Stimulated activated CD4-positive, alpha-beta T cell treated with anti-CD3 and anti-CD28 coated beads, TNF-alpha, amount 100 ng/mL, for 4 hours (primary cell): Measurements from ENCODE around the gene FRMD4B.
"Not testable (repeated sequence)": the region's sequence is repeated elsewhere in the genome, so short reads cannot be mapped to it uniquely, and the experiment has no call there.

ENCODE experiments used
- DNase-seq, 3 experiments: peaks; one replicate each; pipeline ENCODE4 v3.0.0-alpha.2; 2020; ENCODE audit warnings: low read depth in 3 of 3

The FRMD4B gene

DNA sequence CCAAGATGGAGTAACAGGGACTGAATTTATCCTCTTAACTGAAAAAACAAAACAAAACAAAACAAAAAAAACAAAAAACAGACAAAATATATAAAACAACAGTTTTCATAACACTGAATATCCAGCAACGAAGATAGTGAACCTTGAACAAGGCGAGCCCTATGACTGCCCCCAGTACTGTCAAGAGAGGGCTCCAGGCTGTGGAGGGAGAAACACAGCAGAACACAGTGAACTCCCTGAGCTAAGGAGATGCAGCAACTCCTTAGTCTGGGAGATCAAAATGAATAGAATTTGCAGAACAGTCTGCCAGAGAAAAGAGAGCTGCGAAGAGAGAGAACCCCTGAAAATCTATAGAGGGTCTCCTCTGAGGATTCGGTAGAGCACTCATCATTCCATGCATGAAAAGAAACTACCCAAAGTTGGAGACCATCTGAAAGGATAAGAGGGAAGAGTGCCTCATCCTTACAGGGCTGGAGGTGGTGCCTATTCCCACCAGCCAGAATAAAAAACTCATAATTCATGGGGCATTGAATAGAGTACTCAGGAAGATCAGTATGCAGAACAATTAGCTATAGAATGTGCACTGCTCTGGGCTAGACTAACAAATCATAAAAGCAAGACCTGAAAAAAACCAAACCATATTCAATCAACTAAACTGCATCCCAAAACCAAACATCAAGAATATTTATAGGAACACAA lies 101.8 kb downstream of the FRMD4B start:
- DNase-seq = no peak

DNA sequence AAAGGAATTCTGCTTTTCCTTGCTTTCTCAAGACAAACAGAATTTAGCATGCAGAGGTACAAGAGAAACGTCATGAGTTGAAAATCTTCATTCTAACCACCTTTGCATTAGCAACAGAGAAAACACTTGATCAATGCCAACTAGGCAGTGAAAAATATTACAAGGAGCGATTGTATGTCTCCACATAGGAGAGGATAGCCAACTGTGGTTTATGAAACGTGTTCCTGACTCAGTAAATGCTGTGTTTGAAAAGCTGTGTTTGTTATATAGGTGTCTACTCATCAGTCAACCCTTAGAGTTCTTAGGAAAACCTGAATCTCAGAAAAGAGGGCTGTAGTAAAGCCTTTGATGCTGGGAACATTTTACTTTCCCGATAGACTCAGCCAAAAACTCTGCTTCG lies 102.4 kb downstream of the FRMD4B start:
- no peak for DNase-seq

DNA sequence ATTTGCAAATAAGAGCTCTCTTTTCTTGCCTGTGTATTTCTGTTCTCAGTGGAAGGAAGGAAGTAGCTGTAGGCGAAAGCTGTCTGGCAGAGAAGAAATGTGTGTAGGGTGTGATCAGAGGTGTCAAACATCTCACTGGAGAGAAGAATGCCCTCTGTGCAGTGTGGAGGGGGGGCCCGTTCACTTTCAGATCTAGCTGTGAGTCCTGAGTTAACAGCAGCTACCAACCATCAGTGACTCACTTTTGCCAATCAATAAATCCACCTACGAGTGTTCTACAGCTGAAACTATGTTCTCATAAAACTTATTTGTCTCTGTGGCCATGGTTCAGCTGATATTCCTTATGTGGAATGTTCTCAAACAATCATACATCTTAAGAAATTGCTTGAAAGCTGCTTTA lies 103.7 kb downstream of the FRMD4B start:
- DNase-seq = peak; percentile 29 to 40 (median 33)

DNA sequence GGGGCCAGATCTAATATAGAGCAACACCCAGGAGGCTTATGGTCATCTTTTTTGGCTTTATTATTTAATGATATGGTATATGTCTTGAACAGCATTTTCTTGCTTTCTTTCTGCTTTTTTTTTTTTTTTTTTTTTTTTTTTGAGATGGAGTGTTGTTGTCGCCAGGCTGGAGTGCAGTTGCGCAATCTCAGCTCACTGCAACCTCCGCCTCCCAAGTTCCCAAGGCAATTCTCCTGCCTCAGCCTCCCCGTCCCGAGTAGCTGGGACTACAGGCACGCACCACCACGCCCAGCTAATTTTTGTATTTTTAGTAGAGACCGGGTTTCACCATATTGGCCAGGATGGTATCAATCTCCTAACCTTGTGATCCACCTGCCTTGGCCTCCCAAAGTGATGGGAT lies 108.5 kb downstream of the FRMD4B start:
- not testable (repeated sequence) for DNase-seq

DNA sequence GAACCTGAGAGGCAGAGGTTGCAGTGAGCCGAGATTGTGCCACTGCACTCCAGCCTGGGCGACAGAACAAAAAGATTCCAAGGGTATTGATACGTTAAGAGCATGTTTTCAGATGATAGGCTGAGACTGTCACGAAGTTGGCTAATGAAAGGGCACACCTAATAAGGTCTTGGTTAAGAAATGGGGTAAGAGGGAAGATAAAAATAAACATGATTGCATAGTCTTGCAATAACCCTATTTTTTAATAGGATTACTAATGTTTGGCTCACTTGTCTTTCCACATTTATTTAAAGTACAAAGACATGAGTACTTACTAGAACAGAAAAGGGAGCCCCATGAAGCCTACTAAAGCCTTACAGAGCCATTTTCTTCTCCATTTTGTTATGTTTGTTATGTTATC lies 109.0 kb downstream of the FRMD4B start:
- no peak for DNase-seq

DNA sequence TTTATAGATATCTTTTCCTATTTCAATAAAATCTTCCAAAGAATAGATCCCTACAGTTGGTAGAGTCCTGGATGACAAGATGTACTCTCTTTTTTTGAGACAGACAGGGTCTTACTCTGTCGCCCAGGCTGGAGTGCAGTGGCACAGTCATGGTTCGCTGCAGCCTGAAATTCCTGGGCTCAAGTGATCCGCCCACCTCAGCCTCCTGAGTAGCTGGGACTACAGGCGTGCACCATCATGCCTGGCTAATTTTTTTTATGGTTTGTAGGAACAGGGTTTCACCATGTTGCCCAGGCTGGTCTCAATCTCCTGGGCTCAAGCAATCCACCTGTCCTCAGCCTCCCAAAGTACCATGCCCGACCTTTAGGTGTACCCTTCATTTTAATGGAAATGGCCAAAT lies 109.7 kb downstream of the FRMD4B start:
- DNase-seq = not testable (repeated sequence)

DNA sequence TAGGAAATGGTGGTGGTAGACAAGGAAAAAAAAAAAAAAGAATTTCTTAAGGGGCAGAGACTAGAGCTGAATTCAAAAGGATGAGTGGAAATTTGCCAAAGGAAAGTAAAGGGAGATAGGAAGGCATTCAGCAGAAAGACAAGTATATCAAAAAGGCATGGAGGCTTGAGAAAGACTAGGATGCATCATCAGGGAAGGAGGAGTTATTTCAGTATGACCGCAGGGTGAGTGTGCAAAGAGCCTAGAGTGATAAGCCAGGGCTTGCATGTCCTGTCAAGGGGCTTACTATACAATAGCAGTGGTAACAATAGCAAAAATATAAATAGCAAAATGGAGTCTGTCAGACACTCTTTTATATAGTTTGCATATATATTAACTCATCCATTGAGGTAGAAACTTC lies 112.0 kb downstream of the FRMD4B start:
- DNase-seq = no peak

DNA sequence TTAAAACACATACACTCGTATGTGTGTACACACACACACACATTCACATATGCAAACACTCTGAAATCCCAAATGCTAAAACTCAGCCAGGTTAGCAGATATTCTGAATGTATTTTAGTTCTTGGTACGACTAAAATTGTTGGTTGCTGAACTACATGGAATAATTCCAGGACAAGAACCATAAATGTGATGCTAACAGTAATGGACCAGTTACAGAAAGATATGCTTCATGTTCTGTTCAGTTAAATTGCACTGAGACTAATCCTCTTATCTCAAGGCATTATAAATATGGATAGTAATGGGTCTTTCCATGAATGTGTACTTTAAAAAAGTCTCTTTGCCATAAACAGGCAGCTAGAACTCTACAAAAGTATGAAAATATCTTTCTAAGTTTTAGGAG lies 113.3 kb downstream of the FRMD4B start:
- DNase-seq = no peak

DNA sequence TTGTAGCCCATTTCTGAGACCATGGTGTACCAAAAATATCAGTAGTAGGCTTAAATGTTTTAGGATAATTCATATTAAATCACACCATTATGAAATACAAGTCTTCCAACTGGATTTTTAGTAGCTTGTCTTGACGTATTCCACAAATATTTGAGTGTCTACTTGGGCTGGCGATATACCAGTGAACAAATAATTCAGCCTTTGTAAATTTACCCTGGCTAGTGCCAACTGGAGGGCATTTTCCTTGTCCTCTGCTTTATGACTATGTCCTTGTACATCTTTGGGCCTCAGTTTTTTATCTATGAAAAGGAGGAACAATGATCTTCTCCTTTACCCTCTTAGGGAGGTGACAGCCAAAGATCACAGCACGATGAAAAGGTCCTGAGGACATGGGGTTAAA lies 114.8 kb downstream of the FRMD4B start:
- DNase-seq = no peak

DNA sequence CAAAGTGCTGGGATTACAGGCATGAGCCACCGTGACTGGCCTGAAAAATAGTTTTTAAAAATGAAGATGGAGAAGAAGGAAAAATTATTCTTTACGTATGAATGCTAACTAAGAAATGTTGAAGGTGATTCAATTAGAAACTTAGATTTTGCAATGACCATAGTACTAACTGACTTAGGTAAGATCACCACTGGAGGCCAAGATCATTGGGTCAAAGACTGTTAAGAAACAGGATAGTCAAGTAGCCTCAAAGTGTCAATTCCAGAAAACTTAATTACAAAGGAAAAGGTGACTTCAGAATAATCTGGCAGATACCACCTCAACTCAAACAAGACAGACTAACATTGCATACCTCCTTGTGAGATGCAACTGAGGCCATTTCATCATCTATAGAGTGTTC lies 119.3 kb downstream of the FRMD4B start:
- DNase-seq = no peak

DNA sequence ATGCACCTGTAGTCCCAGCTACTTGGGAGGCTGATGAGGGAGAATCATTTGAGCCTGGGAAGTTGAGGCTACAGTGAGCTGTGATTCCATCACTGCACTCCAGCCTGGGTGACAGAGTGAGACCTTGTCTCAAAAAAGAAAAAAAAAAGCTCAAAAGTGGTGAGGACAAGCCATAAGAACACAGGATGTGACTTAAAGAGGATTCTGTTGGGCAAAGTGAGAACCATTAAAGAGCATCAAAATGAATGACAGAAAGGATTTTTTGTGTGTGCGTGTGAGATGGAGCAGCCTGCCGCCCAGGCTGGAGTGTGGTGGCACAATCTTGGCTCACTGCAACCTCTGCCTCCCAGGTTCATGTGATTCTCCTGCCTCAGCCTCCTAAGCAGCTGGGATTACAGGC lies 119.8 kb downstream of the FRMD4B start:
- DNase-seq = not testable (repeated sequence)

DNA sequence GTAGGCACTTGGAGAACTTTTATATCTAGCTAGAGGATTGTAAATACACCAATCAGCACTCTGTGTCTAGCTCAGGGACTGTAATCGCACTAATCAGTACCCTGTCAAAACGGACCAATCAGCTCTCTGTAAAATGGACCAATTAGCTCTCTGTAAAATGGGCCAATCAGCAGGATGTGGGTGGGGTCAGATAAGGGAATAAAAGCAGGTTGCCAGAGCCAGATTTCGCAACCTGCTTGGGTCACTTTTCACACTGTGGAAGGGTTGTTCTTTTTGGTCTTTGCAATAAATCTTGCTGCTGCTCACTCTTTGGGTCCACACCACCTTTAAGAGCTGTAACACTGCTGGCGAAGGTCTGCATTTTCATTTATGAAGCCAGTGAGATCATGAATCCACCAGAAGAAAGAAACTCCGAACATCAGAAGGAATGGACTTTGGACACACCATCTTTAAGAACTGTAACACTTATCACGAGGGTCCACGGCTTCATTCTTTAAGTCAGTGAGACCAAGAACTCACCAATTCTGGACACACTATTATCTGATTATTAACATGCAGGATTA lies 125.0 kb downstream of the FRMD4B start:
- not testable (repeated sequence) for DNase-seq

DNA sequence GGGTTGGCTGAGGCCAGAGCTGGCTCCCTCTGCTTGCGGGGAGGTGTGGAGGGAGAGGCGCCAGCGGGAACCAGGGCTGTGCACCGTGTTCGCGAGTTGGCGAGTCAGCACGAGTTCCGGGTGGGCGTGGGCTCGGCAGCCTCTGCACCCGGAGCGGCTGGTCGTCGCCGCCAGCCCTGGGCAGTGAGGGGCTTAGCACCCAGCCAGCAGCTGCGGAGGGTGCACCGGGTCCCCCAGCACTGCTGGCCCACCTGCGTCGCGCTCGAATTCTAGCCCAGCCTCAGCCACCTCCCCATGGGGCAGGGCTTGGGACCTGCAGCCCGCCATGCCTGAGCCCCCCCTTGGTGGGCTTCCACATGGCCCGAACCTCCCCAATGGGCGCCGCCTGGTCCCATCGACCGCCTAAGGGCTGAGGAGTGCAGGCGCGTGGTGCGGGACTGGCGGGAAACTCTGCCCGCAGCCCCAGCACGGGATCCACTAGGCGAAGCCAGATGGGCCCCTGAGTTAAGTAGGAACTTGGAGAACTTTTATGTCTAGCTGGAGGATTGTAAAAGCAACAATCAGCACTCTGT lies 125.6 kb downstream of the FRMD4B start:
- DNase-seq = no peak

DNA sequence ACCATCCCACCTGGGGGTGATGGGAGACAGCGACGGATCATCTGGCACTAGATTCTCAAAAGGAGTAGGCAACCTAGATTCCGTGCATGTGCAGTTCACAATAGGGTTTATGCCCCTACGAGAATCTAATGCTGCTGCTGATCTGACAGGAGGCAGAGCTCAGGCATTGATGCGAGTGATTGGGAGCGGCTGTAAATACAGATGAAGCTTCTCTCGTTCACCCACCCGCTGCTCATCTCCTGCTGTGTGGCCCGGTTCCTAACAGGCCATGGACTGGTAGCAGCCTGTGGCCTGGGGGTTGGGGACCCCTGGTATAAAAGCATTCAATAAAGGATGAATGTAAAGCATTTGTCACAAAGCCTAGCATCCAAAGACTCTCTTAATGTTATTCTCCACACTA lies 126.8 kb downstream of the FRMD4B start:
- DNase-seq = no peak

DNA sequence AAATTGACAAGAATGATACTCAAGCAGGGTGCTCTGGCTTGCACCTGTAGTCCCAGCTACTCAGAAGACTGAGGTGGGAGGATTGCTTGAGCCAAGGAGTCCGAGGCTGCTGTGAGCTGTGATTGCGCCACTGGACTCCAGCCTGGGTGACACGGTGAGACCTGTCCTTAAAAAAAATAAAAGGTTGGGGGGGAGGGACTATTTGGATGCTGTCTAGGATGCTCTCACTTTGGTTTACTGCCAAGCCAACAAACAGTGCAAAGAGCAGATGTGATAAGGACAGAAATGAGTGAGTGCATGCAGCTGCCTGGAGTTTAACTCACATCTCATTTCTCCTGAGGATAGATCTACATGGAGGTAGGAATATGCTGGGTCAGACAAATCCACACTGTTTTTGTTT lies 130.0 kb downstream of the FRMD4B start:
- DNase-seq = no peak

DNA sequence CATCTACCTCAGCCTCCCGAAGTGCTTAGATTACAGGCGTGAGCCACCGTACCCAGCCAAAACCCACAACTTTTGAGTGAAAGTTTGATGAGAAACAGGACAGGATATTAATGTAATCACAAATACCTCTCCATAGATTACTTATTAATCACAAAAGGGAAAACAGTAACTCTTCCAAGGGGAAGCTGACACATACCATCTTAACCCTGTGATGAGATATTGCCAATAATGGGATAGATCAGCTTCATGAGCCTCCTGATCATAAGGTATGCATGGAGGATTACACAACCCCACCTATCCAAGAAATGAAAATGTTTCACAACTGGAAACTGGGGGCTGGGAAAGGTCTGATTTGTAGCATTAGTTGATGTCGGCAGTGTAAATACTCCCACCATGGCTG lies 131.5 kb downstream of the FRMD4B start:
- no peak for DNase-seq

DNA sequence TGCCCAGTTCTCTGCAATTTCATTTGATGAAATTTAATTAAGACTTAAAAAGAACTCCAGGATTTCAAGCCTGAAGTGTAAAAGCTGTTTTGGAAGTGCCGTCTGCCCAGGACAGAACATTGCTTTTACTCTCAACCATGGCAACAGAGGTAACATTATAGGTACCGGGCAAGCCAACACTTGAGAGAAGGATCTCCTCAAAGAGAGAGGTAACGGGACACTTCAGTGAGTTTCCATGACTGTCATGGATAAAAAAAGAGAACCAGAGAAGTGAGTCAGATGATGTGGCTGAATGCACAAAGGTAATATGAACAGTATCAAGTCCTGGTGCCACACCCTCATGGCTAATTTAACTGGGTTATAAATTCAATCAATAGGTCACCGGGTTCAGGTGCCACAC lies 133.3 kb downstream of the FRMD4B start:
- no peak for DNase-seq

DNA sequence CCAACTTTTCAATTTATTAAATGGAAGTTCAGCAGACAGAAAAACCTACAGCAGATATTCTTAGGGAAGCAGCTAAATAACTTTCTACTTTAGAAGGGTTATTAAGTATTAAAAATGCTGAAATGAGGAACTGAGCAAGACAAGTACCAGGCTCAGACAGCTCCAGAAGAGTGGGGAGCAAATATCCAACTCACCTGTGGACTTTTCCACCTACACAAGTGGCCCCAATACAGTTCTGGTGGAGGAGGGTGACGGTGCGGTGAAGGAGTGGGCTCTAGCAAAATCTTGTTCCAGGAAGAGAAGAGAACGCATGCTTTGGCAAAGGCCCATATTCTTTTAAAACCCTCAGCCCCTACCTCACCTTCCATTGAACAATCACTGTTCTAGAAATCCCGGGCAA lies 133.7 kb downstream of the FRMD4B start:
- no peak for DNase-seq

DNA sequence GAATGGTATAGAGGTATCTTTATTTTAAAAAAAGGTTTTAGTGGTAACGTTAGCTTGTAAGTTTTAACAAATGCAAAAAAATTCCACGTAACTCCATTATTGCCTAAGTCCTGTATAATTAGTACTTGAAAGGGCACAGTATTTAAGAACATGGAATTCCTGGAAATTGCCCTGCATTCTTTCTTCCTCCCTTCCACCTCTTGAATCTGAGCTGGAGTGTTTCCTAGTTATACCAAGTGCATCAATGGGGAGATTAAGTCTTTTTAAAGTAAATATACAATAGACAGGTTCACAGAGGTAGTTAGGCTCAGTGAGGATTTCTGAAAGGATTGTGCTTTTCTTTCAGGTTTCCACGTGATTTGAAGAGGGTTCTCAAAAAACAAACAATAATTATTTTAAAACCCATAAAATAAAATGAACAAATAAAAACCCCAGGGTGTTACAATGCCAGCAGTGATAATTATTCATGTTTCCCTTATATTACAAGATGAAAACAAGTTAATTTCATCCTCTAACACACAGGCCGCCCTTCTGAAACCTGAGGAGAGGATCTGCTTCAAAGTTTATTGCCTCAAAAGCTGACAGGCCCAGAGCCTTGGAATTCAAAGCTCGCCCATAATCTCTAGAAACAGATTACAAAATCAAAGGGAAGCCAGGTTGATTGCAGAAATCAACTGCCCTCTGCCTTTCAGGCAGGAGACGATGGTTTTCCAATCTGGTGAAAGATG lies 134.6 kb downstream of the FRMD4B start:
- no peak for DNase-seq

DNA sequence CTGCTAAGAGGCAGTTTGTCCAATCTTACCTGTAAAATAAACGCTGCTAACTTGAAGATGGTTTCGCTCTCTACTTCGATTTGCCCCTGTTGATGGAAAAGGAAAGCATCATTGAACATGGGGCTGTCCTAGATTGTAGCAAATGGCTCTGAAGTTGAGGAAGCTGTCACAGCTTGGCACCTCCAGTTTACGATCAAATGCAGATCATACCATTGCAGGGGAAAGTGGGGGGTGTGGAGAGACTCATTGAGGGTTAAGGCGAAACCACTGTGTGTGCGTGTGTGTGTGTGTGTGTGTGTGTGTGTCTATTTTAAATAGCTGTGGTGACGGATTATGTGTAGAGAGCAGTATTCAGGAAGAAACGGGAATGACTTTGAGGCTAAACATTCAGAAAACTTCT lies 135.9 kb downstream of the FRMD4B start:
- DNase-seq = peak in 2 of 3 experiments; percentile 12 to 33

DNA sequence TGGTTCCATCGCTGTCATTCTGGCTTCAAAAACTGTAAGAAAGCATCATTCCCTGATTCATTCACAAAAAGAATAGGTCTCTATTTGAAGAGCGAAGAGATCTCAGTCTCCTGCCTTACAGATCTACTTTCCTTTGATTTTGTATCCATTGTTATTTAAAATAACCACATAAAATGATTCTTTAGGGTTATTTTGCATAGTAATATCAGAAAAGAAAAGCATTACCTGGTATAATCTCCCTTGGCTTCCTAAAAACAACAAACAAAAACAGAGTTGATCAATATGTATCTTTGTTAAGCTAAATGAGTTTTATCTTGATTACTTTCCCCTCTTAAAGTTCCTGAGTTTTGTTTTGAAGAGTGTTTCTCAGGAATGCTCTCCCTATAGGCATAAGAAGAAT lies 136.9 kb downstream of the FRMD4B start:
- DNase-seq = no peak

DNA sequence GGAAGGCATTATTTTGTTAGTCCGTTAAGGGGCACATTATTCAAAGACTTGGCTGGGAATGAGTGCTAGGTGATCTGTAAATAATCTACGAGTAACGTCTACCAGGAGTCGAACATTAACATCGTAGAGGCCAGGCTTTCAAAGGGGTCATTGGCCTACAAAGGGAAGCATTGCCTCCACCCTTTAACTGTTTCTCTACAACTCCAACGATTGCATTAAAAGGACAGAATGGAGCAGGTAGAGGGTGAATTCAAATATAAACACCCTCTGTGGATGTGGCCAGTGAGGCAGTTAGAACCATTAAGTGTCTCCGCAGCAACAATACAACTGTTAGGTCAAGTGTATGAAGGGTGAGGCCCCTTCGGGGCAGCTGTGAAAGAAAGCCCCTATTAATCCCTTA lies 137.5 kb downstream of the FRMD4B start:
- DNase-seq = no peak

DNA sequence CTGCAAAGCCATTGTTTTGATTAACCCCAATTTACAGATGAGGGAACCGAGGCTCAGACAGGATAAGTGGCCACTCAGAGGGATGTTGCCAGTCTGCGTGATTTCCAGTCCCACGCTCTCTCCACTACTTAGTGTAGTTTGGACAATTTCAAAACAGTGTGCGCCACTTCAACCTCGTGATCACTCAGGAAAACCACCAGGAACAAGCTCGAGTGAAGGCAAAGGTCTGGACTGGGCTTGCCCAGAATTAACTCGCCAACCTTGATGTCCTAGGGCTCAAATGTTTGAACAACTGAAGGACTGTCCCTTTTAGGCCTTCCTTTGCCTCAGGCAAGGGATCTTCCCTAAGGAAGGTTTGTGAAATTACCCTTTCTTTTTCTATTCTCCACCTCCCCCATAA lies 139.3 kb downstream of the FRMD4B start:
- DNase-seq = no peak
